Stomach (tissue), 9 donors: ENCODE measurements around the gene GBX1. TPM values are rescaled to one million over a fixed set of nuclear protein-coding genes. Genes with fewer than 3 reads are reported as not detected.

Experiments used
- DNase-seq, 2 donors: peaks; one replicate each; pipeline versions ENCODE4 v3.0.0 to v3.0.0-alpha.2; 2013 to 2019
- H3K27ac ChIP-seq, 5 donors: fragments of 200-600 bp in 4 of 5; sonication (generic) in 4 of 5; one replicate each; pipeline ENCODE4 v1.5.1; 2013 to 2019; ENCODE audit warnings: mild to moderate bottlenecking in 1 of 5, moderate library complexity in 1 of 5
- H3K27me3 ChIP-seq, 3 donors: fragments of 200-600 bp; sonication (generic); one replicate each; pipeline ENCODE4 v1.5.1; 2017 to 2019; ENCODE audit warnings: mixed run types in 1 of 3
- H3K36me3 ChIP-seq, 4 donors: fragments of 200-600 bp; sonication (generic); 1 replicate in 3 of 4; 2 replicates in 1 of 4; pipeline ENCODE4 v1.5.1; 2016 to 2019
- H3K4me1 ChIP-seq, 4 donors: fragments of 200-600 bp; sonication (generic); one replicate each; pipeline ENCODE4 v1.5.1; 2016 to 2019
- H3K4me3 ChIP-seq, 4 donors: fragments of 200-600 bp; sonication (generic) in 3 of 4; one replicate each; pipeline ENCODE4 v1.5.1; 2016 to 2019; ENCODE audit warnings: mild to moderate bottlenecking in 1 of 4
- H3K9me3 ChIP-seq, 4 donors: fragments of 200-600 bp; sonication (generic); one replicate each; pipeline ENCODE4 v1.5.1; 2016 to 2019
- EP300 ChIP-seq: sonication (generic); formaldehyde crosslinking; IDR thresholded peaks from one replicate; pipeline ENCODE4 v1.6.1; 2017; ENCODE audit warnings: antibody characterized with exemption
- POLR2A ChIP-seq, 4 donors: fragments of 450-650 bp; IDR thresholded peaks; one replicate each; pipeline ENCODE4 v1.6.1; 2016; ENCODE audit warnings: antibody characterized with exemption in 4 of 4, control low read depth in 2 of 4, mild to moderate bottlenecking in 1 of 4, moderate library complexity in 1 of 4
- POLR2AphosphoS5 ChIP-seq, 3 donors: sonication (generic); formaldehyde crosslinking; IDR thresholded peaks; one replicate each; pipeline ENCODE4 v1.6.1; 2016; ENCODE audit warnings: antibody characterized with exemption in 3 of 3
- WGBS, 5 donors: extraction: QIAGEN DNeasy Blood & Tissue Kit in 3 of 5; methylation state at CpG; one replicate each; pipeline versions ENCODE4 v1.1.5 to v1.1.7; 2013 to 2018; 5-methylcytosine and 5-hydroxymethylcytosine counted together
- intact Hi-C: fragments of 100-400 bp; cut with DNase I; formaldehyde crosslinking; loops from one replicate; pipeline ENCODE4 v1.15.1; 2023; ENCODE audit warnings: low total_unique reads
- polyA plus RNA-seq, 3 donors: library from polyadenylated mRNA; stranded (reverse); fragments of 200-250 nt; gene quantifications; one replicate each; pipeline ENCODE4 v1.2.3, GENCODE V29; 2013
- total RNA-seq, 5 donors: library from RNA; depleted of rRNA; stranded (reverse); fragments of >200 nt; gene quantifications; one replicate each; pipeline versions ENCODE4 v1.1.0 to v1.2.3, GENCODE V29; 2014 to 2016
- TF ChIP-seq, protein P1 (sequence below), 7 experiments: fragments of 450-650 bp in 4 of 7; fragments of 200-600 bp in 3 of 7; sonication (generic) in 3 of 7; IDR thresholded peaks; one replicate each; pipeline ENCODE4 v1.5.1; 2016 to 2019; ENCODE audit warnings: antibody characterized with exemption in 7 of 7, control low read depth in 2 of 7, mild to moderate bottlenecking in 1 of 7
- donor health status: healthy with polysubstance abuse.
- donor health status: Bipolar disorder and iron deficiency.
- donor health status: healthy.

The GBX1 gene
- total and polyA plus RNA-seq, 8 donors = not detected

DNA sequence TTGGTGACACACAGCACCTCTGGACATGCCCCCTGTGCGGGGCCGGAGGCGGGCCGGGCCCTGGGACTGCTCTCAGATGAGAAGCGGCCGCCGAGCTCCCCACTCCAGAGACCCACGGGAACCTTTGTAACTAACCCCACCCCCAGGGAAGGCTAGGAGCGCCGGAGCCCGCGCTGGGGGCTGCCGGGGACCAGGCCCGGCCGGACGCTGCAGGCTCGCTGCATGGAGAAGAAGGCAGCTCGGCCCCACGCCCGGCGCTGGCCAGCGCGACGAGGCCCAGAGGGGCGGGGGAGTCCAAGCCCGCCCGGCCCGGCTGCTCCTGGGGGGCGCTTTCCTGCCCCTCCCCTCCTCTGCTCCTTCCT is 44.7 kb downstream of the GBX1 start:
- Histone ChIP-seq H3K27me3 (no peaks in the 10 kb centered on the region), H3K36me3 (peaks cover 50 to 90% (median 82%) of the 10 kb centered on the region in 4 donors), H3K4me1 (peaks cover 14 to 32% (median 24%) of the 10 kb centered on the region in 4 donors), H3K9me3 (no peaks in the 10 kb centered on the region), H3K27ac (no peak overlapping the region), H3K4me3 (no peak overlapping the region)
- DNase-seq = no peak
- 83 to 93% (median 93%) methylated on average over 12 to 29 of the region's 29 CpGs for WGBS, 5 donors
- TF ChIP-seq, protein P1, sequence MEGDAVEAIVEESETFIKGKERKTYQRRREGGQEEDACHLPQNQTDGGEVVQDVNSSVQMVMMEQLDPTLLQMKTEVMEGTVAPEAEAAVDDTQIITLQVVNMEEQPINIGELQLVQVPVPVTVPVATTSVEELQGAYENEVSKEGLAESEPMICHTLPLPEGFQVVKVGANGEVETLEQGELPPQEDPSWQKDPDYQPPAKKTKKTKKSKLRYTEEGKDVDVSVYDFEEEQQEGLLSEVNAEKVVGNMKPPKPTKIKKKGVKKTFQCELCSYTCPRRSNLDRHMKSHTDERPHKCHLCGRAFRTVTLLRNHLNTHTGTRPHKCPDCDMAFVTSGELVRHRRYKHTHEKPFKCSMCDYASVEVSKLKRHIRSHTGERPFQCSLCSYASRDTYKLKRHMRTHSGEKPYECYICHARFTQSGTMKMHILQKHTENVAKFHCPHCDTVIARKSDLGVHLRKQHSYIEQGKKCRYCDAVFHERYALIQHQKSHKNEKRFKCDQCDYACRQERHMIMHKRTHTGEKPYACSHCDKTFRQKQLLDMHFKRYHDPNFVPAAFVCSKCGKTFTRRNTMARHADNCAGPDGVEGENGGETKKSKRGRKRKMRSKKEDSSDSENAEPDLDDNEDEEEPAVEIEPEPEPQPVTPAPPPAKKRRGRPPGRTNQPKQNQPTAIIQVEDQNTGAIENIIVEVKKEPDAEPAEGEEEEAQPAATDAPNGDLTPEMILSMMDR (IDR thresholded peaks at IDR 0.05) = no peak
- no peak for TF ChIP-seq POLR2A (IDR thresholded peaks at IDR 0.05)
- TF ChIP-seq EP300 = no peak
- TF ChIP-seq POLR2AphosphoS5 (IDR thresholded peaks at IDR 0.05) = no peak
- intact Hi-C loops = no loop called here

DNA sequence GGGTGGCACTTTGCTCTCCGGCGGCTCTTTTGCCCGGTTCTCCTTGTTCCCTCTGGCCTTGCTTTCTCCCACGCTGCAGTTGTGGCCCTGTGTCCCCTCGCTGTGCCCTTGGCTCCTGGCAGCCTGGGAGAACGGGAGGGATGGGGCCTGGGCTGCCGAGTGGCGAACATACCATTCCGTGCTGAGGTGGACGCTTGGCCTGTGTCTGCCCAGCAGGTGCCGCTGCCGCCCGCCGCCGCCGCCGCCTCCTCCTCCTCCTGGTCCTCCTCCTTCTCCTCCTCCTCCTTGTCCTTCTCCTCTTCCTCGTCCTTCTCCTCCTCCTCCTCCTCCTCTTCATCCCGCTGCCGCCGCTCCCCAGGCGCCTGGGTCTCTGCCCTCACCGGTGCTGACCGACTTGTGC is 45.2 kb downstream of the GBX1 start:
- H3K4me3 ChIP-seq = no peak overlapping the region
- peaks cover 50 to 90% (median 83%) of the 10 kb centered on the region in 4 donors for H3K36me3 ChIP-seq
- TF ChIP-seq, protein P1 (IDR thresholded peaks at IDR 0.05) = peak in 2 of 7 experiments; percentile 6 to 16
- TF ChIP-seq POLR2A (IDR thresholded peaks at IDR 0.05) = no peak
- TF ChIP-seq EP300 = no peak
- intact Hi-C loops = no loop called here
- H3K27me3 ChIP-seq = no peaks in the 10 kb centered on the region
- WGBS, 5 donors = 68 to 83% (median 74%) methylated on average over 17 to 24 of the region's 24 CpGs
- H3K27ac ChIP-seq = no peak overlapping the region
- DNase-seq = peak; percentile 42 to 60
- no peaks in the 10 kb centered on the region for H3K9me3 ChIP-seq
- peaks cover 14 to 32% (median 24%) of the 10 kb centered on the region in 4 donors for H3K4me1 ChIP-seq

DNA sequence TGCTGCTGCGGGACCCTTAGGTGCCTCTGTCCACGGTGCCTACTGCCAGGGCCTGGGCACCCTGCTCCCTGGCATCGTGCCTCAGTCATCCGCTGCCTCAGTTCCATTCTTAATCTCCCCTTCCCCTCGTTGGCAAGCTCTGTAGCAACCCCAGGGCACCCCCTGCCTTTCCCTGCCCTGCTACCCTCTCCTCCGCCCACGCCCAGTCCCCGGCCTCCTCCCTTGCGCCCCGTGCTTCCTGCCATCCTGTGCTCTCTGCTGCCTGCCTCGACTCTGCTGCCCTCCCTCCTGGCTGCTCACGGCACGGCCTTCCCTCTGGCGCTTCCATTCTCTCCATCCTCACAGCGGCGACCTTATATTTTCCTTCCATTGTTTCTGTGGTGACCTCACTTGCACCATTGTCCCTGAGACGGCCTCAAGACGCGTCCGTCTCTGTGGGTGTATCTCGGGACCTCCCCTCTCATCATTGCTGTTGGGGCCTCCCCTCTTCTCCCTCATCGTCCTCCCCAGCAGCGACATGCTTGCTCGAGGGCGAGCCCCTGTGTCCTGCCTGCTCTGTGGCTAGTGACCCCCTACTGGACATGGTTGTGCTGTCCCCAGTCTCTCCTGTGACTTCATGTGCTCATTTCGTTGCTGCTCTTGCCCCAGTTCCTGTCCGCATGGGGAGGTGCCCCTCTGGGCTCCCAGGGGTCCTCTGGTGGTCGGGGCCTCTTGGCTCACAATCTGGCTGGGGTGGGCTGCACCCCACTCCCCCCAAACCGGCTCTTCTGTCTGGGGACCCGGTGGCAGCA is 45.9 kb downstream of the GBX1 start:
- H3K9me3 ChIP-seq = no peaks in the 10 kb centered on the region
- H3K27ac ChIP-seq = no peak overlapping the region
- H3K4me1 ChIP-seq = peaks cover 15 to 34% (median 24%) of the 10 kb centered on the region in 4 donors
- no peak for DNase-seq
- intact Hi-C loops = no loop called here
- H3K27me3 ChIP-seq = no peaks in the 10 kb centered on the region
- H3K36me3 ChIP-seq = peaks cover 50 to 91% (median 81%) of the 10 kb centered on the region in 4 donors
- TF ChIP-seq EP300 (no peak), POLR2A (IDR thresholded peaks at IDR 0.05) (no peak), POLR2AphosphoS5 (IDR thresholded peaks at IDR 0.05) (no peak)
- TF ChIP-seq, protein P1 (IDR thresholded peaks at IDR 0.05) = no peak
- 76 to 85% (median 85%) methylated on average over 28 to 30 of the region's 30 CpGs for WGBS, 5 donors
- no peak overlapping the region for H3K4me3 ChIP-seq

DNA sequence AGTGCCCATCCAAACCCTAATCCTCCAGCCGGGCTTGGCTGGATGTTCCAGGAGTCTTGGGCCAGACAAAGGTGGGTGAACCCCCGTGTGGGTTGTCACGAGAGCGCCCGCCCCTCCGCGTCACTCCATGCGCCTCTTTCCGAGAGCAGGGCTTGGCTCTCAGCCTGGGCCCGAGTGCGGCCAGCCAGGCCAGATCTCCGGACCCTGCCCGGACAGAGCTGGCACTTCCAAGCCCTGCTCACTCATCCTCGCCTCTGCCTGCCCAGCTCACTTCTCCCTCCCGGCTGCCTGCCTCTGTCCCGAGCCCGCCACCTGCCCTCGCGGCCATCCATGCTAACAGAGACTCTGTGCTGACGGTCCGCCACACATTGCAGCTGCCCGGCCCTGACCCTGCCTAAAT is 46.6 kb downstream of the GBX1 start:
- Histone ChIP-seq H3K27me3 (no peaks in the 10 kb centered on the region), H3K27ac (no peak overlapping the region), H3K4me1 (peaks cover 13 to 34% (median 23%) of the 10 kb centered on the region in 4 donors), H3K9me3 (no peaks in the 10 kb centered on the region), H3K4me3 (no peak overlapping the region), H3K36me3 (peaks cover 50 to 92% (median 81%) of the 10 kb centered on the region in 4 donors)
- TF ChIP-seq POLR2AphosphoS5 (IDR thresholded peaks at IDR 0.05) (no peak), POLR2A (IDR thresholded peaks at IDR 0.05) (no peak), EP300 (no peak)
- TF ChIP-seq, protein P1 (IDR thresholded peaks at IDR 0.05) = no peak
- intact Hi-C loops = no loop called here
- DNase-seq = no peak
- WGBS, 5 donors = 89 to 94% (median 92%) methylated on average over 19 to 22 of the region's 22 CpGs
